HG03066 (cell line): ENCODE data around the gene SENP1.
"Not testable (repeated sequence)": the region's sequence is repeated elsewhere in the genome, so short reads cannot be mapped to it uniquely, and the experiment has no call there.

Source experiments
- ATAC-seq: cut with Tn5 transposase; IDR thresholded peaks from one replicate; pipeline ENCODE4 v1.9.1; 2021; ENCODE audit warnings: low read depth; ENCODE audit not compliant: unreplicated experiment

Gene SENP1

GRCh38 chr12:48105867-48106680 is at the start of gene SENP1:
Gene SENP1, minus strand, starts transcription at chr12:48106079. Its CDS starts 4,607 bp downstream, at chr12:48101472.
- peak; percentile 59 for ATAC-seq

GRCh38 chr12:48151103-48151771 is 45.4 kb upstream of the SENP1 start:
- no peak for ATAC-seq

- no peak for ATAC-seq
Measured at GRCh38 chr12:48145981-48146380, 40.1 kb upstream of the SENP1 start.

- no peak for ATAC-seq
Measured at GRCh38 chr12:48143898-48144297, 38.0 kb upstream of the SENP1 start.

GRCh38 chr12:48142818-48143674 is 37.2 kb upstream of the SENP1 start:
- no peak for ATAC-seq

GRCh38 chr12:48135027-48135426 is 29.1 kb upstream of the SENP1 start:
- no peak for ATAC-seq

GRCh38 chr12:48132826-48133225 is 26.9 kb upstream of the SENP1 start:
- no peak for ATAC-seq

GRCh38 chr12:48131517-48131916 is 25.6 kb upstream of the SENP1 start:
- no peak for ATAC-seq

- ATAC-seq: no peak
Measured at GRCh38 chr12:48129376-48129775, 23.5 kb upstream of the SENP1 start.

- ATAC-seq: no peak
Measured at GRCh38 chr12:48128800-48129199, 22.9 kb upstream of the SENP1 start.

- ATAC-seq: no peak
Measured at GRCh38 chr12:48126953-48127630, 21.2 kb upstream of the SENP1 start.

- ATAC-seq: no peak
Measured at GRCh38 chr12:48125985-48126384, 20.1 kb upstream of the SENP1 start.

GRCh38 chr12:48125542-48125941 is 19.7 kb upstream of the SENP1 start:
- ATAC-seq: not testable (repeated sequence)

- ATAC-seq: no peak
Measured at GRCh38 chr12:48123169-48123568, 17.3 kb upstream of the SENP1 start.

- no peak for ATAC-seq
Measured at GRCh38 chr12:48122065-48122834, 16.4 kb upstream of the SENP1 start.

- ATAC-seq: no peak
Measured at GRCh38 chr12:48121522-48121921, 15.6 kb upstream of the SENP1 start.

GRCh38 chr12:48119834-48120195 is 13.9 kb upstream of the SENP1 start:
- no peak for ATAC-seq

GRCh38 chr12:48119078-48119833 is 13.4 kb upstream of the SENP1 start, which contains the start of gene PFKM:
Gene PFKM, plus strand, starts transcription at chr12:48119364. Its CDS starts 3,411 bp downstream, at chr12:48122775.
- peak; percentile 100 for ATAC-seq

- ATAC-seq: no peak
Measured at GRCh38 chr12:48118284-48118871, 12.5 kb upstream of the SENP1 start.
